SKM-1 treated with dmso at 0.1 percent for 144 hours (cell line): ENCODE data around the gene TLR6.

Experiments
- DNase-seq: peaks from one replicate; lab custom pipeline; 2025; ENCODE audit not compliant: unreplicated experiment; lab: John Stamatoyannopoulos, UW

The TLR6 gene, protein sequence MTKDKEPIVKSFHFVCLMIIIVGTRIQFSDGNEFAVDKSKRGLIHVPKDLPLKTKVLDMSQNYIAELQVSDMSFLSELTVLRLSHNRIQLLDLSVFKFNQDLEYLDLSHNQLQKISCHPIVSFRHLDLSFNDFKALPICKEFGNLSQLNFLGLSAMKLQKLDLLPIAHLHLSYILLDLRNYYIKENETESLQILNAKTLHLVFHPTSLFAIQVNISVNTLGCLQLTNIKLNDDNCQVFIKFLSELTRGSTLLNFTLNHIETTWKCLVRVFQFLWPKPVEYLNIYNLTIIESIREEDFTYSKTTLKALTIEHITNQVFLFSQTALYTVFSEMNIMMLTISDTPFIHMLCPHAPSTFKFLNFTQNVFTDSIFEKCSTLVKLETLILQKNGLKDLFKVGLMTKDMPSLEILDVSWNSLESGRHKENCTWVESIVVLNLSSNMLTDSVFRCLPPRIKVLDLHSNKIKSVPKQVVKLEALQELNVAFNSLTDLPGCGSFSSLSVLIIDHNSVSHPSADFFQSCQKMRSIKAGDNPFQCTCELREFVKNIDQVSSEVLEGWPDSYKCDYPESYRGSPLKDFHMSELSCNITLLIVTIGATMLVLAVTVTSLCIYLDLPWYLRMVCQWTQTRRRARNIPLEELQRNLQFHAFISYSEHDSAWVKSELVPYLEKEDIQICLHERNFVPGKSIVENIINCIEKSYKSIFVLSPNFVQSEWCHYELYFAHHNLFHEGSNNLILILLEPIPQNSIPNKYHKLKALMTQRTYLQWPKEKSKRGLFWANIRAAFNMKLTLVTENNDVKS

DNA sequence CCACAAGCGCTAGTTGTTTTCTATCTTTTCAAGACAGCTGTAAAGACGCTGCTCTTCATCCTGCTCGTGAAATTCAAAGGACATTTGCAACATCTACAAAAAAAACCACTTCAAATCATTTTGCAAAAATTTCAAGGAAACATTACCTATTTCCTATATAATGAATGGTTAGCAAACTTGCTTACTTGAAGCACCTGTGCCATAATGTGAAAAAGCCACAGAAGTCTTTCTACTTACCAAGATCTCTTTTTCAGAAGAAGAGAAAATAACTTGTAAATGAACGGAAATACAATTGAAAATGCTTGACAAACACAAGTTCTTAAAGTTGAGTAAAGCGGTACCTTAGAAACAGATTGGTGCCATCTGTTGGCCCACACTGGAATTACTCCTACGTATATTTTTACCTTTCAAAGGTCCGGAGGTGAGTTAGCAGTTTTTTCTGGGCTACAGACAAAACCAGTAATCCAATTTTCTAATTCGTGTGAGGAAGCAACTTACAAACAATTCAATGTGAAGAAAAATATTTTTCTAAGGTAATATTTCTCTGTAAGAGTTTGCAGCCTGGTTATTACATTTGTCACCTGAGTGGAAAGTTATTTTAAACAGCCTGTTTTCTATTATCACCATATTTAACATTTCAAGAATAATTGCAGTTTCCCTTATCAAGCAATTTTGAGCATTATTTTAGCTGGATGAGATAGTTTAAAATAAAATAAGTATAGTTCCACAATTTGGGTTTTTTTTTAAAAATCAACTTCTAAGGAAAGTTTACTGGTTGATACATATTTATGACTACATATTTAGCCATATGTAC is at the start of gene TLR6:
Gene TLR6 (minus strand): TSS at position 294 of the 814 bp plus-strand sequence. CDS start 27,344 bp downstream, outside the sequence.
- DNase-seq, result peak; percentile 80

GRCh38 chr4:38905652-38906385 is 49.2 kb upstream of the TLR6 start:
- no peak for DNase-seq

GRCh38 chr4:38904682-38905081 is 48.1 kb upstream of the TLR6 start:
- no peak for DNase-seq

DNA sequence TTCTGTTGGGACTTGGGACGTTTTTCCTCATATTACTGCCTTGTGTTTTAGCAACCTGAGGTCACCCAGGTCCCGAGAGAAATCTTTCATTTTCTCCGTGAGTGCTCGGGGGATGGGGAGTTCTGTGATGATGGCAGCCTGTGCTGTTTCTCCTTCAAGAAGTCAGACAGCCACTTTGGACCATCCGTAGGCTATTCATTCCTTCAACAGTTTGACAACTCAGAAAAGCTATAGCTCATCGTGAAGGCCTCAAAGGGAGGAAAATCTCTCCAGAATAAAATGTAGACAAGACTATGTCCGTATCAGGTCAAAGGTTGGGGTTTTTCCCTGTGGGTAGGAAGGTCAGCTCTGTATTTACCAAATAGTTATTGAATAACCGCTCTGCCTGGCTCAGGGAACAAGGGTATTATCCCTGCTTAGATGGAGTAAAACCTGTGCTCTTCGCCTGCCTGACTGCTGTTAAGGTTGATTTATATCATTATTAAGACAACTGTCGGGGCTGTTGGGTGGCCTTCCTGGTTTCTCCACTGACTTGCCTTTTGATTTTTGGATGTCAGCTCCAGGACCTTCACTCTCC is 47.6 kb upstream of the TLR6 start:
- DNase-seq, result no peak

- peak; percentile 25 for DNase-seq
Observed at GRCh38 chr4:38902695-38903094, 46.1 kb upstream of the TLR6 start.

DNA sequence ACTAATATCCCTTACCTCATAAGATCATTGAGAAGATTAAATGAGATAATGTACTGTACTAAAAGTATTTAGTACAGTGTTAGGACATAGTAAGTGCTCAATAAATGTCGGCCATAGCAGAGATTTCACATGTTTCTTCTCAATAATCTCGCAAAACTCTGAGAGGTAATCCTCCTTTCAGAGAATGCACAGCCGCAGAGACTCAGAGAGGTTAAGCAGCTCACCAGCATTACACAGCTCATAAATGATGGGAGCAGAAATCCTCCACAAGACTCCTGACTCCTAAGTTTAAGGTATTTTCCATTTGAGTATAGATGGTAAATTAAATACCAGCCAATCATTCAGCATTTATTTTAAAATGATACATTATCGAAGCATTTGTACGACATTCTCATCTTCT is 45.6 kb upstream of the TLR6 start:
- no peak for DNase-seq

DNA sequence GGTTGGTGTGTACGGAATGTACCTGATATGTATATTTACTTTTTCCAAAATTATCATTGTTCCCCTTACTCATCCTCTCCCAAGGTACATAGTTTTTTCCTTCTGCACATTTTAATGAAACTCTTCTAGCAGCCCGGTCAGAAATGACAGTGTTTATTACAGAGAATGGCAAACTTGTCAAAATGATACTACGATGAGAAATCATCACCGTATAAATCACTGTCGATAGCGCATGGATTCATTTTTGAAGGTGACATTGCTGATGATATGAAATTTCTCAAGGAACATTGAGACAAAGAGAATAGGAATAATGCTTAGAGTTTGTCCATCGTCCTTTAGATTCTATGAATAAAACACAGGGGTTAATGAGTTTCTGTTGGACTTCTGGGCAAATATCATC is 41.6 kb upstream of the TLR6 start:
- no peak for DNase-seq

- no peak for DNase-seq
Observed at GRCh38 chr4:38896940-38897339, 40.3 kb upstream of the TLR6 start.

- no peak for DNase-seq
Observed at GRCh38 chr4:38894322-38894982, 37.8 kb upstream of the TLR6 start.

DNA sequence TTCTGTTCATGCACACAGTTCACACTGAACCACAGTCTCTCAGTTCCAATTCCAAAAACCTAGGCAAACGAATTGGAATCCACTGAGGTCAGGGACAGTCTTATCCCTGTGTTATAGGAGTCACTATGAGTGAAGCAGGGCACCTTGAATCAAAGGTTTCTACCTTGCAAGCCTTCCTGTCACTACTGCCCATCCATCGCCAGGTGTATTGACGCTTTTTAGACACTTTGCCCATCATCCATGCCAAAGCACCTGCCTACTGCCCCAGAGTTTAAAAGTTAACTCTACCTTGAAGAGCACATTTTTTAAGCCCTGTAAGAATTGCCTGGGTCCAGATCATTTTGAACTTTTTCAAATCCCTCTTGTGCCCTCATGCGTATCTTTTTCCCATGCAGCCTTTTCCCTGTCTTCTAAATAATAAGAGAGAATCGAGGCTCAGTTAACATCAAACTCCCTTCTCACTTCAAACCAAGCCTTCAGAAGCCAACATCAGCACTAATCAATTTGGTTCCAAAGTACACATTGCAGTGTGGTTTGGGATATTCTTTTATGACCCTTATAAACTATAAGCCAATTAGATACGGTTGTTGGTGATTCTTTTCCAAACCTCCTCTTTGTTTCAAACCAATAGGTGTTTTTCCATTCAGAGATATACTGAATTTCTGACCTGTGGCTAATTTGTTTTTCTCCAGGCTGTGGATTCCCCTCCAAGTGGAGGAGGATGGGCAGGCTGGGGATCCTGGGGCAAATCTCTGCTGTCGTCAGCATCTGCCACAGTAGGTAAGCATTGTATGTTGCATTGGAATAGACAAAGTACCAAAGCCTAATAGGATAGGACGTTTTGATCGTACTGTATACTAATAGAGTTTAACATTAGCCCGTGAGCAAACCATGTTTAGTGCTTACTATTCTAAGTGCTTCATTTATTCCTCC is 34.7 kb upstream of the TLR6 start:
- DNase-seq, result no peak

DNA sequence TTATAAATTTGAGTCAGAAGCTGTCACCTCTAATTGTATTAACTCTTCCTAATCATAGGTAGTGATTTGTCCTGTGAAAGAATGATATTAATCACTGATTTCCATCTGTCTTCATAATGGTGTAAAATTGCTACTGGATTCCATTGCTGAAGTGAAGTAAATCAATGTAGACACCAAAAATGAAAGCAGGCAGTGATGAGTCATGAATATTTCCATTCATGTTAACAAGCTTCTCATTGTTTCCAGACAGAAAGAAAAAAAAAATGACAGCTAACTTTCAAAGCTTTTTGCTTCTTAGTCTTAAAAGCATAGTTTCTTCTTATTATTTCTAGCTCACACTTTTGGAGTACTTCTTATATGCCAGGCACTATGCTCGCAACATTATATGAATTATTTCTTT is 32.5 kb upstream of the TLR6 start:
- no peak for DNase-seq

- no peak for DNase-seq
Observed at GRCh38 chr4:38884254-38884653, 27.6 kb upstream of the TLR6 start.

DNA sequence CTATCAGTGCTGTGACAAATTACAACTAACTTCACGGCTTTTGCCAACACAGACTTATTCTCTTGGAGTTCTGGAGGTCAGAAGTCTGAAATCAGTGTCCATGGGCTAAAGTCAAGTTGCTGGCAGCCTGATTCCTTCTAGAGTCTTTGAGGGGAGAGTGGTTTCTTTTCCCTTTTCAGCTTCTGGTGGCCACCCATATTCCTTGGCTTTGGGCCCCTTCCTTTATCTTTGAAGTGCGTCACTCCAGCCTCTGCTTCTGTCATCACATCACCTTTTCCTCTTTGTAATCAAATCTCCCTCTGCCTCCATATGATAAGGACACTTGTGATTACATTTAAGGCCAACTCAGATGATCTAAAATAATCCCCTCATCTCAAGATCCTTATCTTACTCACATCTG is 20.0 kb upstream of the TLR6 start:
- DNase-seq, result no peak

- DNase-seq, result no peak
Observed at GRCh38 chr4:38873290-38873944, 16.8 kb upstream of the TLR6 start.

DNA sequence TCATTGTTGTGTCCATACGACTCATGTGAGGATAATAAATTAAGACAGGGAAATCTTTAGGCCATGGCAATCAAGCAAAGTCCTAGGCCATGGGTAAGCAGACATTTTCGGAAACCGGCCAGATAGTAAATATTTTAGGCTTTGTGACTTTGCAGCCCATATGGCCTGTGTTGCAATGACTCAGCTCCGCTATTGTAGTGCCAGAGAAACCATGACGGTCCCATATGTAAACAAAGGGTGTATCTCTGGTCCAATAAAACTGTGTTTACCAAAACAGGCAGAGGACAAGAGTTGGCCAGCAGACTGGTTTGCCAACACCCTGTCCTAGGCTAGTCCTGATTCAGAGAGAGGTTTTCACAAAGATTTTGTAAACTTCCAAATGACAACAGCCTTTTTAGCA is 16.0 kb upstream of the TLR6 start:
- no peak for DNase-seq

GRCh38 chr4:38871593-38871992 is 15.0 kb upstream of the TLR6 start:
- no peak for DNase-seq

GRCh38 chr4:38870098-38870808 is 13.6 kb upstream of the TLR6 start:
- no peak for DNase-seq

DNA sequence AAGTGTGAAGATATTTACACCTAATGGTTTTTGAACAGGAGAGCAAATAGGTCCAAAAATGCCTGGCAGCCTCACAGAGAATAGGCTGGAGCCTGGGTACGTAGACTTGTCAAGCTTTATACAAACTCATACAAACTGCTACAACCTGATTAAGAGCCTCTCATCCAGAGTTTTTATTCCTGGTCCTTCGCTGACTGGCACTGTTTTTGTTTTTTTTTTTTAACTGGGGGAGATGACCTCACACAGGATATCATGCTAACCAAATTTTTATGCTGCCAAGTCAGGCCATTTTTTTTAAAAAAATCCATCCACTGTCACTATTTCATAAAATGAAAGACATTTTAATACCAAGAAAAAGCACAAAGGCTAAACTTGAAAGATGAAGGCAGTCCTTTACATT is 12.9 kb upstream of the TLR6 start:
- DNase-seq, result no peak
